ENCODE measurements around the gene NUDT9.
A peak's percentile ranks its signal among the peaks of the same experiment; 100 is the strongest.

GRCh38 chr4:87409420-87409939 is 12.9 kb upstream of the NUDT9 start:
- TF ChIP-seq CTCF (IDR thresholded peaks at IDR 0.05) (no peak), POLR2AphosphoS5 (IDR thresholded peaks at IDR 0.05) (peak; percentile 50)

All from prostate gland (tissue), 2 donors.